Activated T-cell treated with anti-CD3 and anti-CD28 coated beads, Interleukin-2, amount 50 U/mL, for 24 hours (primary cell): ENCODE results near the gene CCNL1.

Experiments used
- DNase-seq: peaks from one replicate; pipeline ENCODE4 v3.0.0-alpha.2; 2020
- H3K27ac Mint-ChIP-seq: 2 replicates; pipeline ENCODE4 v1.8.0; 2020; ENCODE audit warnings: mild to moderate bottlenecking, mixed read lengths
- H3K27me3 Mint-ChIP-seq: 2 replicates; pipeline ENCODE4 v1.8.0; 2020; ENCODE audit warnings: mixed read lengths
- H3K36me3 Mint-ChIP-seq: 2 replicates; pipeline ENCODE4 v1.8.0; 2020; ENCODE audit warnings: low read depth, mixed read lengths
- H3K4me1 Mint-ChIP-seq: 2 replicates; pipeline ENCODE4 v1.8.0; 2020; ENCODE audit warnings: low read depth, mixed read lengths
- H3K4me3 Mint-ChIP-seq: 2 replicates; pipeline ENCODE4 v1.8.0; 2020; ENCODE audit warnings: mild to moderate bottlenecking, moderate library complexity, mixed read lengths
- H3K9me3 Mint-ChIP-seq: 2 replicates; pipeline ENCODE4 v1.8.0; 2020; ENCODE audit warnings: mixed read lengths

CCNL1 gene

GRCh38 chr3:157127831-157128767, 31.8 kb downstream of the CCNL1 start:
- Mint-ChIP-seq H3K9me3 (no peaks in the 10 kb centered on the region), H3K27ac (peak overlapping the region; percentile 97), H3K4me3 (peak overlapping the region; percentile 44), H3K36me3 (no peaks in the 10 kb centered on the region), H3K4me1 (peaks cover 73% of the 10 kb centered on the region), H3K27me3 (no peaks in the 10 kb centered on the region)
- peak; percentile 76 for DNase-seq

- DNase-seq, result no peak
- H3K4me1 Mint-ChIP-seq, result peaks cover 71% of the 10 kb centered on the region
- no peaks in the 10 kb centered on the region for H3K27me3 Mint-ChIP-seq
- no peaks in the 10 kb centered on the region for H3K9me3 Mint-ChIP-seq
- H3K36me3 Mint-ChIP-seq, result no peaks in the 10 kb centered on the region
- H3K27ac Mint-ChIP-seq, result no peak overlapping the region
- no peak overlapping the region for H3K4me3 Mint-ChIP-seq
Observed at GRCh38 chr3:157127268-157127667, 32.7 kb downstream of the CCNL1 start.

GRCh38 chr3:157126365-157126764, 33.6 kb downstream of the CCNL1 start:
- Mint-ChIP-seq H3K27me3 (no peaks in the 10 kb centered on the region), H3K27ac (peak overlapping the region; percentile 51)

GRCh38 chr3:157125101-157125500, 34.8 kb downstream of the CCNL1 start:
- no peak overlapping the region for H3K27ac Mint-ChIP-seq
- DNase-seq, result no peak
- no peak overlapping the region for H3K4me3 Mint-ChIP-seq
- peaks cover 58% of the 10 kb centered on the region for H3K4me1 Mint-ChIP-seq
- no peaks in the 10 kb centered on the region for H3K27me3 Mint-ChIP-seq
- H3K36me3 Mint-ChIP-seq, result no peaks in the 10 kb centered on the region
- no peaks in the 10 kb centered on the region for H3K9me3 Mint-ChIP-seq

More at GRCh38 chr3:157126365-157126764, 33.6 kb downstream of the CCNL1 start:
- Mint-ChIP-seq H3K36me3 (no peaks in the 10 kb centered on the region), H3K4me1 (peaks cover 69% of the 10 kb centered on the region), H3K9me3 (no peaks in the 10 kb centered on the region), H3K4me3 (no peak overlapping the region)
- DNase-seq, result no peak

GRCh38 chr3:157123621-157124020, 36.3 kb downstream of the CCNL1 start:
- H3K4me1 Mint-ChIP-seq, result peaks cover 52% of the 10 kb centered on the region
- no peak for DNase-seq
- H3K36me3 Mint-ChIP-seq, result no peaks in the 10 kb centered on the region
- no peaks in the 10 kb centered on the region for H3K27me3 Mint-ChIP-seq
- no peak overlapping the region for H3K4me3 Mint-ChIP-seq
- no peak overlapping the region for H3K27ac Mint-ChIP-seq
- no peaks in the 10 kb centered on the region for H3K9me3 Mint-ChIP-seq

GRCh38 chr3:157122832-157123427, 37.0 kb downstream of the CCNL1 start:
- Mint-ChIP-seq H3K27ac (no peak overlapping the region), H3K4me1 (peaks cover 45% of the 10 kb centered on the region), H3K9me3 (no peaks in the 10 kb centered on the region), H3K27me3 (no peaks in the 10 kb centered on the region), H3K4me3 (no peak overlapping the region), H3K36me3 (no peaks in the 10 kb centered on the region)
- no peak for DNase-seq

- H3K4me3 Mint-ChIP-seq, result no peak overlapping the region
- H3K27me3 Mint-ChIP-seq, result no peaks in the 10 kb centered on the region
- peaks cover 37% of the 10 kb centered on the region for H3K4me1 Mint-ChIP-seq
- no peaks in the 10 kb centered on the region for H3K36me3 Mint-ChIP-seq
- no peaks in the 10 kb centered on the region for H3K9me3 Mint-ChIP-seq
- DNase-seq, result no peak
- no peak overlapping the region for H3K27ac Mint-ChIP-seq
Observed at GRCh38 chr3:157122116-157122515, 37.8 kb downstream of the CCNL1 start.

GRCh38 chr3:157121522-157121921, 38.4 kb downstream of the CCNL1 start:
- Mint-ChIP-seq H3K36me3 (no peaks in the 10 kb centered on the region), H3K4me1 (peaks cover 31% of the 10 kb centered on the region), H3K9me3 (no peaks in the 10 kb centered on the region), H3K27me3 (no peaks in the 10 kb centered on the region), H3K27ac (no peak overlapping the region), H3K4me3 (no peak overlapping the region)
- no peak for DNase-seq

GRCh38 chr3:157120071-157120892, 39.7 kb downstream of the CCNL1 start:
- H3K27ac Mint-ChIP-seq, result no peak overlapping the region
- no peak for DNase-seq
- H3K27me3 Mint-ChIP-seq, result peaks cover 4% of the 10 kb centered on the region
- H3K36me3 Mint-ChIP-seq, result no peaks in the 10 kb centered on the region
- H3K9me3 Mint-ChIP-seq, result no peaks in the 10 kb centered on the region
- peaks cover 33% of the 10 kb centered on the region for H3K4me1 Mint-ChIP-seq
- no peak overlapping the region for H3K4me3 Mint-ChIP-seq

- no peaks in the 10 kb centered on the region for H3K9me3 Mint-ChIP-seq
- DNase-seq, result no peak
- H3K4me1 Mint-ChIP-seq, result peaks cover 26% of the 10 kb centered on the region
- H3K36me3 Mint-ChIP-seq, result no peaks in the 10 kb centered on the region
- peaks cover 4% of the 10 kb centered on the region for H3K27me3 Mint-ChIP-seq
- H3K4me3 Mint-ChIP-seq, result no peak overlapping the region
- H3K27ac Mint-ChIP-seq, result peak overlapping the region; percentile 71
Observed at GRCh38 chr3:157119369-157119951, 40.5 kb downstream of the CCNL1 start.

- H3K4me1 Mint-ChIP-seq, result peaks cover 26% of the 10 kb centered on the region
- peaks cover 4% of the 10 kb centered on the region for H3K27me3 Mint-ChIP-seq
- no peak overlapping the region for H3K27ac Mint-ChIP-seq
- no peaks in the 10 kb centered on the region for H3K36me3 Mint-ChIP-seq
- no peaks in the 10 kb centered on the region for H3K9me3 Mint-ChIP-seq
- no peak overlapping the region for H3K4me3 Mint-ChIP-seq
- DNase-seq, result no peak
Observed at GRCh38 chr3:157117875-157118654, 41.9 kb downstream of the CCNL1 start.

- no peak overlapping the region for H3K4me3 Mint-ChIP-seq
- H3K36me3 Mint-ChIP-seq, result no peaks in the 10 kb centered on the region
- peaks cover 20% of the 10 kb centered on the region for H3K4me1 Mint-ChIP-seq
- H3K9me3 Mint-ChIP-seq, result no peaks in the 10 kb centered on the region
- DNase-seq, result no peak
- no peak overlapping the region for H3K27ac Mint-ChIP-seq
- peaks cover 4% of the 10 kb centered on the region for H3K27me3 Mint-ChIP-seq
Observed at GRCh38 chr3:157117206-157117605, 42.7 kb downstream of the CCNL1 start.

GRCh38 chr3:157116017-157116416, 43.9 kb downstream of the CCNL1 start:
- peaks cover 4% of the 10 kb centered on the region for H3K27me3 Mint-ChIP-seq
- no peaks in the 10 kb centered on the region for H3K9me3 Mint-ChIP-seq
- H3K36me3 Mint-ChIP-seq, result no peaks in the 10 kb centered on the region
- H3K4me3 Mint-ChIP-seq, result no peak overlapping the region
- DNase-seq, result no peak
- peaks cover 13% of the 10 kb centered on the region for H3K4me1 Mint-ChIP-seq
- no peak overlapping the region for H3K27ac Mint-ChIP-seq
